ENCODE measurements around the gene KLHL40.
"Not testable (repeated sequence)": the region's sequence is repeated elsewhere in the genome, so short reads cannot be mapped to it uniquely, and the experiment has no call there.

Gene KLHL40

DNA sequence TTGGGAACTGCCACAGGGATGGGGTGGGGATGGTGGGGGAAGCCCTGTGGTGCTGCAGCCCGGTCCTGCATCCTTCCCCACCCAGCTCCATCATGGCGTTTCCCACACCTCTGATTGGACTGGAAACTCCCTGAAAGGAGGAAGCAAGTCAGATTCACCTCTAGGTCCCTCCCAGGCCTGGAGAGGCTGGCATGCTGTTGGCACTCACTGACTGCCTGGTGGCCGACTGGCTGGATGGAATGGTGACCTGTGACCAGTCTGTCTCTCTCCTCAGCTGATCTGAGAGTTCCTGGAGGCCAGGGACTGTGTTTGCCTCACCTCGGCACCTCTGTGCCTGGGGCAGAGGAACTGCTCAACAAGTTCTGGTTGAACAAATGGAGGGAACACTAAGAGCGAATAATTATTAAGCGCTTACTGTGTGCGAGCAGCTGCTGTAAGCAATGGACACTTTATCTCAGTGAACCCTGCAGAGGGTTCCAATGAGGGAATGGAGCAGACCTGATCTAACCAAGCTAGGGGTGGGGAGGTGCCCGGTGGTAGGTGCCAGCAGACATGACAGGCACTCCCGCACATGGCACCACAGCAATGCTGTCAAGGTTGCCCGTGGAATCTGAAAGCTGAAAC lies 20.7 kb downstream of the KLHL40 start:
- no peak for FAIRE-seq

DNA sequence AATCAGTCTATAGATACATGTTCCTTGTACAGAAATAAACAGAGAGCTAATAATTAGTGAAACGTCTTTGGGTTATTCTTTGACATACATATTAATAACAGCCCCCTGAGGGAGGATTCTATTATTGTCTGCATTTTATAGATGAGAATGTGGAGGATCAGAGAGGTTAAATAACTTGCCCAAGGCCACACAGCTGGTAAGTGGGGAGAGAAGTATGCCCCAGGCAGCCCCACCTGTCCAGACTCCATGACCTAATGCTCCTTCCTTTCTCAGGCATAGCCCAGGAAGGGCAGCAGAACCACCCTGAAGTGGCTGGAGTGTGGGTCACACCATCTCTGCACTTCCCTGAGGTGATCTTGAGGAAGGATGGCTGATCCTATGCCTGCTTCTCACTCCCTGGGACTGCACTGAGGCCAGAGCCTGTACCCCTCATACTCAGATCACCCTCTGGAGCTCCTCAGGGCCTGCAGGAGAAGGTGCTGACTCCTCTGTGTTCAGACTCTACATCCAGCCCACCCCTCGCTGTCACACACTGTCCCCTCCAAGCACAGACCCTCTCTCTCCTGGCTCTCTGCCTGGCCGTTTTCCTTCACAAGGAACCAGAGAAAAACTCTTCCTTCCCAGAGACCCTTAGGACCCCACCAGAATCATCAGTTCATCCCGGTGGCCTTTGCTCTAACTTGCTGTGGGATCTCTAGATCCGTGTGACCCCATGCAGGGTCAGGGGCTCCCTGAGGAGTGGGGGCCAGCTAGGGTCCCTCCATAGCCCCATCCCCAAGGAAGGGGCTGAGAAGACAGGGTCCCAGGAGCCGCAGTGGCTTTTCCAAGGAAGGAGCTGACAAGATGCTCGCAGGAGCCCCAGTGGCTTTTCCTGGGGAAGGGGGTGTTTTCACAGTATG lies 21.6 kb downstream of the KLHL40 start:
- FAIRE-seq: no peak

DNA sequence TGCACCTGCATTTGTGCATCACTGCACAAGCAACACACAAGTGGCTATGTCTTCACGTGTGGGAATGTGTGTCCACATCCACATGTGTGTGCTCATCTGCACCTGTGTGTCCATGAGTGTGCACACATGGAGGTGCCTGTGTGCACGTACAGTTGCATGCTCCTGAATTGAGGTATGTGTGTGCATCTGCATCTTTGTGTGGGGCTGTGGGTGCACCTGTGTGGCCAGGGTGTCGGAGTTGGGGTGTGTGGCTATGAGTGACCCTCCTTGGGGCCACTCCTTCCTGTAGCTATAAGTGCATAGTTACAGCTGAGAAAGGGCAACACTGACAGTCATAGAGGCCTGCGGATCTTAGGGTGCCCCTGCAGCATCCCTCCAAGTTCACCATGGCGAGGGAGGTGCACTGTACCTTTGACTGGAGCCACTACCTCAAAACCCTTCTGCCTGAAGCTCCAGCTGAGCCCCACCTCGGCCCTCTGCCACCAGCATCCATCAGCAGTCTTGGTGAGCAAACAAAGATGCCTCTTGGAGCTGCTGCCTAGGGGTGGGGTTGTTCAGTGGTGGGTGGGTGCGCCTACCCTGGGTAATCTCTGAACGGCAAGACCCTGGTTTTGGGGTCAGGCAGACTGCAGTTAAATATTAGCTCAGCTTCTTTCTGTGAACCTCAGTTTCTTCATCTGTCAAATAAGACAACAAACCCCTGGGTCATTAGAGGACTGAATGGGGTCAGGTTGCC lies 22.5 kb downstream of the KLHL40 start:
- FAIRE-seq: no peak

DNA sequence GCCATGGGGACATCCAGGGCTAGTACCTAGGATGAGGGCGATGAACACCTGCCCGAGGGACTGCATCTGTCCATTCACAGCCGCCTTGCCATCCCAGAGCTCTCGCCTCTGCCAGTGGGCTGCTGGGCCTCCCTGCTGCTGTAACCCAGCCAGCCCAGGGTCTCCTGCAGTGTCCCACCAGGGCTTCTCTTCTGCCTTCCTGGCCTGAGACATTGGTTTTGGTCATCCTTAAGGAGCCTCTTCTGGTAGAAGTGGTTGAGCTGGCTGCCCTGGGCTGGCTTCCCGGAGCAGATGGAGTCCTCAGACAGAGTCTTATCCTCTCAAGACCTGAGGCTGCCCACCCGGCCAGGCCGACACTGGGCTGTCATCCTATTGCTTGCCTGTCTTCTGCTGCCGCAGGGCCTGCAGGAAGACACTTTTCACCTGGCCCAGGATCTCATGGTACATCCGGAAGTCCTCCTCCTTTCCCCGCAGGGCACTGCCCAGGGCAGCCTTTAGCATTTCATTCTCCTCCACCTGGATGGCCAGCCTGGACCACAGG lies 23.3 kb downstream of the KLHL40 start:
- no peak for FAIRE-seq

DNA sequence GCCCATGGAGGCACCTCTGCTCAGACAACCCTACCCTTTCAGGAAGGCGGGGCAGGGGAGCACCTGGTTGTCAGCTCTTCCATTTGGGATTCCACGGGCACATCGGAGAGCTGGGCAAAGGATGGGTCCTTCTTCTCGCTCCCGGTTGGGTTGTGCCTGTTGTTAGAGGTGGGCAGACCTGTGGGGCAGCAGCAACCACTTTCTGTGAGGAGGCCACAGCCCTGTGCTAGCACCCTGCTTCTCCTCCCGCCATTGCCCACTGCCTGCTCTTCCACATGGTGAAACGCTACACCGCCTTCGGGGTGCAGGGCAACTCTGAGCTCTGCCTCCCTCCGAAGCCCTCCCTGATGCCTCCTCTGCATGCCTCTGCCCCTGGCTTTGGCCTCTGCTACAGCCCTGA lies 24.3 kb downstream of the KLHL40 start:
- FAIRE-seq: no peak

DNA sequence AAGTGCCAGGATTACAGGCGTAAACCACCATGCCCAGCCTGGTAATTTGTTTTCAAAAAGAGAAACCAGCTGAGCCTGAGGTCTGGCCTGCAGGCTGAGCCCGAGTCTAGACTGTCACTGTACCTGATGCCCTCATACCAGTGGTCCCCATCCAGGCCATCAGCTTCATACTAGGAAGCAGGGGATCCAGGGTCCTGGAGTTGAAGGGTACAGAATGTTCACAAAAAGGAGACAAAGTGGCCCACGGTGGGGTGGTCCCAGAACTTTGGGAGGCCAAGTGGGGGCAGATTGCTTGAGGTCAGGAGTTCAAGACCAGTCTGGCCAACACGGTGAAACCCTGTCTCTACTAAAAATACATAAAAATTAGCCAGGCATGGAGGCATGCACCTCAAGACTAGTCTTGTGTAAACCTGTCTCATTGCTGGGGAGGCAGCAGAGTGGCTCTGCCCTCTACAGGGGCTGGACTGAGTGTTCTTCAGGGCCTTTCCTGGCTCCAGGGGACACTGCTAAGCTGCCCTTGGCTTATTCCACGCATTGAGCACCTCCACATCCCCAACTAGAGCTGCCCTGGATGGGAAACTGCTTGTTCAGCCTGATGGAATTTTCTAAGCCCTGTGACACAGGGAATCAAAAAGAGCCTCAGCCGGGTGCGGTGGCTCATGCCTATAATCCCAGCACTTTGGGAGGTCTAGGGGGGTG lies 25.1 kb downstream of the KLHL40 start:
- FAIRE-seq: no peak

DNA sequence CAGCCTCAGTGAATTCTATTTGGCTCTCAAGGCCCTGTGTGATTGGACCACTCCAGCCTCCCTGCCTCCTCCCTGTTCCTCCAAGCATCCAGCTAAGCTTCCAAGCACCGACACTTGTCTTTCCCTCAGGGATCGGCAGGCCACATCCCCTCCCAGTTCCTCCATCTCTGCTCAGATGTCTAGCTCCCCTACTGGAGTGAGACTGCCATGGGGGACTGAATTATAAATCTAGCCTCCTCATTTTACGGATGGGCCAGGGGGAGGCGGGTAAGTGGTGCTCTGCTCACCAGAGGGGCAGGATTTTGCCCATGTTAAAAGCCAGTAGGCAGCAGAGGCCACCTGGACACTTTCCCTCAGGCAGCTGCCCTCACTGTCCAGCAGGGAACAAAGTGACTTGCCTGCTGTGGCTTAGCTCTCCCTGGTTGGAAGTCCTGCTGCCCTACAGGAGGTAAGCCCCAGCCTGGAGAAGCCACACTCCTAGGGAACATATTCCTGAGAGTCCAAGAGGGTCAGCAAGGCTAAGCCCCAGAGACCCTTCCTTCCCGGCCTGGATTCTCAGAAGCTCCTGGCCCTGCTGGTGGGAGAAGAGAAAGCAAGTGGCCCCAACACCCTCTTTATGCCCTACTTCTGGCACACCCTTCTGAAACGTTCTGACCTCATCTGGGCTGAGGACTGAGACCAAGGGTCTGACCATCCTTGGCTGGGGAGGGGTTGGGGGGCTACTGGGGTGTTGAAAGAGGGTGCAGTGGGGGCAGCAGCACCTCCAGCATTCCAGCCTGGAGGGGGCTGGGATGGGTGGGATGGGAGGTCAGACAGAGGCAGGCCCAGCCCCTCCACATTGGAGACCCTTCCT lies 26.4 kb downstream of the KLHL40 start:
- no peak for FAIRE-seq

DNA sequence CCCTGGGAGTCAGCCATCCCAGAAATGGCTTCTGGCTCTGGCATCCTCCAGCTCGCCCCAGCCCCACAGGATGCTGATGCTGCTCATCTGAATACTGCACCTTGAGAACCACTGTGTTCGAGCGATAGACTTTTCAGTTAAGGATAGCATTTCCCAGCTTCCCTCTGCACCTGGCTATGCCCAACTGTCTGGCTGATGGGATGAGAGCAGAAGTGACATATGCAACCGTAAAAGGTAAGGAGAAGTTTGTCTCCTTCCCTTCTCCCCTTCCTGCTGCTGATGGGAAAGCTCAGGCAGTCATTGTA lies 27.0 kb downstream of the KLHL40 start:
- no peak for FAIRE-seq

DNA sequence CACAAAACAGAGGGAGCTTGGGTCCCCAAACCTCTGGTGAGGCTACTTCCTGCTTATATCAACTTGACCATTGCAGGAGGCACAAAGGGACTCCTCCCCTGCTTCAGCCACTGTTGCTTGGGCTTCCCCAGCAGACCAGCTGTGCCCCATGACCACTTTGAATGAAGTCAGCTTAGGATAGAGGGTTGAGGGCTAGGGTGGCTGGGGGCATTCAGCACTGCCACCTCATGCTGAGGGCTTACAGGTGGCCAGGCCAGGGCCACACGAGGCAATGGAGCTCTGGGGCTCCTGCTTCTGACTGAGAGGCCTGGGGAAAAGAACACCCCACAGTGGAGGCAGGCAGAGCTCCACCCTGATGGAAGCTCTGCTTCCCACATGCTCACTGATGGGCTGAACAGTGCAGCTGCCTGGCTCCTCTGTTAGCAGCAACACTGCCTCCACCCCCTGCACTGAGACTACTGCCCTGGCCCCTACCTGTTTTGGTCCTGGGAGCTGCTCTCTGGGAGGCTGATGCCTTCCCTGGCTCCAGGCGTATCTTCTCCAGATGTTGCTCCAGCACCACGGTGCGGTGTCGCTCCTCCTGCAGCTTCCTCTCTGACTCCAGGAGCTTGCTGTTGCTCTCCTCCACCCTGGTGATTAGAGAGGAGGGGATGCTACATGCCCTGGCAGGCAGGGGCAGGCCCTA lies 27.5 kb downstream of the KLHL40 start:
- no peak for FAIRE-seq

DNA sequence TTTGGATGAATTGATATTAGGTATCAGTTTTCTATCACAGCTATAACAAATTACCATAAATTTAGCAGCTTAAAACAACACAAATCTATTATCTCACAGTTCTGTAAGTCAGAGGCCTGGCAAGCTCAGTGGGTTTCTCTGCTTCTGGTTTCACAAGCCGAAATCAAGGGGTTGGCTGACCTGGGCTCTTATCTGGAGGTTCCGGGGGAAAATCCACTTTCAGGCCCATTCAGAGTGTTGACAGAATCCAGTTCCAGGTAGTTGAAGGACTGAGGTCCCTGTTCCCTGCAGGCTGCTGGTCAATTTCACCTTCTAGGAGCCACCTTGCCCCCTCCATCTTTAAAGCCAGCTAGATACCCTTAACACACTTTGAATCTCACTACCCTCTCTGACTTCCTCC lies 28.4 kb downstream of the KLHL40 start:
- no peak for FAIRE-seq

DNA sequence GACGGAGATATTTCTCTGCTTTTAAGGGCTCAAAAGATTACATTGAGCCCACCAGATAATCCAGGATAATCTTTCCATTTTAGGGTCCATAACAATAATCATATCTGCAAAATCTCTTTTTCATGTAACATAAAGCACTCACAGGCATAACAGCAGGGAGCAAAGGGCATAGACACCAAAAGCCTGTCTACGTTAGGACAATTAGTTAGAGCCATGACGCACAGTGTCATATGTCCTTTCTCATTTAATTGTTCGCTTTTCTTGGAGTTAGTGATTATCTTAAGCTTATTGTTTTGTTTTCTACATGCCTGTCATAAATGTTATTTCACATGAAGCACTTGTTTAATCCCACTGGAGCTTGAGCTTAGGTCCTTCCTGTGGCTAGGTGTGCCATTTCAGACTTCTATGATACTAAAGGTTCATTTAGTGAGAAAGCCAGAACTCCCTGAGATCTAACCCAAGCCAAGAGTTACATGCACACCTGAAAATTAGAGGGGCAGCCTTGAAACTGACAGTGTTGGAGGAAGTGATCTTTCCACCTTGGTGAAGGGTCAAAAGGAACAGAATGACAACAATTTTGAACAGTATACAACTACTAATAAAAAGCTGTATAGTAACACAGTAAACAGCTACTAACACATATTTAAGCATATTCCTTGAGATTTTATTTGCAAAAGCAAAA lies 29.0 kb downstream of the KLHL40 start:
- FAIRE-seq: no peak

DNA sequence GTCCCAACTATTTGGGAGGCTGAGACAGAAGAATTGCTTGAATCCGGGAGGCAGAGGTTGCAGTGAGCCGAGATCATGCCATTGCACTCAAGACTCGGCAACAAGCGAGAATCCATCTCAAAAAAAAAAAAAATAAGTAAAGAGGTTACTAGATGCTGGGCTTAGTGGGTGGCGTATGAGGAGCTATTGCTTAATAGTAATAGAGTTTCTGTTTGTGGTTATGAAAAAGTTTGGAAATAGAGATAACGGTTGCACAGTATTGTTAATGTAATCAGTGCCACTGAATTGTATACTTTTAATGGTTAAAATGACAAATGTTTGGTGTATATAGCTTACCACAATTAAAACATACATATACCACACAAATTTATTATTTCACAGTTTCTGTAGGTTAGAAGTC lies 32.0 kb downstream of the KLHL40 start:
- no peak for FAIRE-seq

DNA sequence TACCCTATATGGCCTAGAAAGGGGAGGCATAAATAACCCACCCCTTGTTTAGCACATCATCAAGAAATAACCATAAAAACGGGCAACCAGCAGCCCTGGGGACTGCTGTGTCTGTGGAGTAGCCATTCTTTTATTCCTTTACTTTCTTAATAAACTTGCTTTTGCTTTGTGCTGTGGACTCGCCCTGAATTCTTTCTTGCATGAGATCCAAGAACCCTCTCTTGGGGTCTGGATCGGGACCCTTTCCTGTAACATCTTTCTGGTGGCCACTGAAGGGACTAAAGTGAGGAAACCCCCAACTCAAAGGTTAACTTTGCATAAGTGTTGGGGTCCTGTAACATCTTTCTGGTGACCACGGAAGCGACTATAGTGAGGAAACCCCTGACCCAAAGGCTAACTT lies 33.0 kb downstream of the KLHL40 start:
- FAIRE-seq: no peak

DNA sequence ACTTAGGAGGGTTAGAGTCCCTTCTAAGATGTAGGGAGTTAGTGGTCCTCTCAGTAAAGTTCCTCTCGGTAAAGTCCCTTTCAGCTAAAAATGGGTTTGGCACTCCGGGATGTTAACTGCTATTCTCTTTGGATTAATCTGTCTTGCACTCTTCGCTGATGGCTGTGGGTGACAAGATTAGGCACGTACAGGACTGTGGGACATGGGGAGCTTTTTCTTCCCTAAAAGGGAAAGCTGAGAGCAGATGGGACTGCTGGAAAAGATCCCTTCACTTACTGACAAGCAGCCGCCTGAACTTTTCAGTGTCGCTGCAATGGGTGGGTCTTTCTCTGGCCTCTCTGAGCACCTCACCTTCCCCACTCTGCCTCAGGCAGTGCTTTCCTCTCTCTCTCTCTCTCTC lies 33.7 kb downstream of the KLHL40 start:
- FAIRE-seq: no peak

DNA sequence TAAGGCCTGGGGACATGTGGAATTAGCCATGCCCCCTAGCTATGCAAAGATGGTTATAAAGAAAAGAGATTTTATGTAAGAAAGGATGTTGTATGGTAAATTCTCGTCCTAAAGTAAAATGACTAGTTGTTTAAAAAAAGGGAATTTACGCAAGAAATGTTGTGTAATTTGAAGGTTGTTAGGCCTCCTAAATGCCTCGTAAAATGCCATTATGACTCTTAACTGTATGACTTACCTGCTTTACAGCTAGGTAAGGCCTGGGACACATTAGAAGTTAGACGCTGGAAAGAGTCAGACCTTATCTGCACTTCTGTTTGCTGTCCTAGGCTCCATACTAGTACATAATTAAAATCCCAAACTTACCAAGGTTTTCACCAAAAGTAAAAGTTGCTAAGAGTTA lies 34.8 kb downstream of the KLHL40 start:
- FAIRE-seq: no peak

DNA sequence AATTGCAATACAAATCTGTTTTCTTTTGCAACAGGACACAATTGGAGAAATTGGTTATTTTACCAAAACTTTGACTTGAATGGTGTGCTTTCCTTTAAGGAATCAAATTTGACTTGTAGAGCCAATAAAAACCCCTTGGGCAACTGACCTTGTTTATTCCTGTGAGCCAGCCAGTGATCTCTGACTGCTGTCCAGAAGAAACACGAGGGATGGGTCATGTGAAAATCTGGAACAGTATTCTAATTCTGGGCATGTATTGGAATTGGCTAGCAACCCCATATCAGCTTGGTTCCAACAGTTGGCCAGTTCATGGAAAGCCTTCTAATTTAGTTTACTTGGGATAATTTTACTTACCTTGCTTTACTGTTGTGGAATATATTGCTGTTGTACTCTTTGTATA lies 36.4 kb downstream of the KLHL40 start:
- FAIRE-seq: no peak

DNA sequence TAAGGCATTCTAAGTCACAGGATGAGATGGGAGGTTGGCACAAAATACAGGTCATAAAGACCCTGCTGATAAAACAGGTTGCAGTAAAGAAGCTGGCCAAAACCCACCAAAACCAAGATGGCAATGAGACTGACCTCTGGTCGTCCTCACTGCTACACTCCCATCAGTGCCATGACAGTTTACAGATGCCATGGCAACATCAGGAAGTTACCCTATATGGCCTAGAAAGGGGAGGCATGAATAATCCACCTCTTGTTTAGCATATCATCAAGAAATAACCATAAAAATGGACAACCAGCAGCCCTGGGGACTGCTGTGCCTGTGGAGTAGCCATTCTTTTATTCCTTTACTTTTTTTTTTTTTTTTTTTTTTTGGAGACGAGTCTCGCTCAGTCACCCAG lies 37.1 kb downstream of the KLHL40 start:
- not testable (repeated sequence) for FAIRE-seq

DNA sequence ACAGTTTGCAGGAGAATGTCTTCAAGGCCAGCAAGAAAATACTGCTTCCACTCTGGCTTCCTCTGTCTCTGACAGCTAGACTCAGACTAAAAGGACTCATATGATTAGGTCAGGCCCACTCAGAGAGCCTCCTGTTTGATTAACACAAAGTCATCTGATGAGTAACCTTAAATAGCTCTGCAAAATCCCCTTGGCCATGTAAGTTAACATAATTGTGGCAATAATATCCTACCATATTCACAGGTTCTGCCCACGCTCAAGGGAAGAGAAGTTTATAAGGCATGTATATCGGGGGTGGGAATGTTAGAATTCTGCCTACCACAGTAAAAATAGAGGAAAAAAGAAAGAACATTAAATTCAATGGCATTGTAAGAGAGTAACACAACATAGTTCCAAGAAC lies 37.9 kb downstream of the KLHL40 start:
- FAIRE-seq: no peak

DNA sequence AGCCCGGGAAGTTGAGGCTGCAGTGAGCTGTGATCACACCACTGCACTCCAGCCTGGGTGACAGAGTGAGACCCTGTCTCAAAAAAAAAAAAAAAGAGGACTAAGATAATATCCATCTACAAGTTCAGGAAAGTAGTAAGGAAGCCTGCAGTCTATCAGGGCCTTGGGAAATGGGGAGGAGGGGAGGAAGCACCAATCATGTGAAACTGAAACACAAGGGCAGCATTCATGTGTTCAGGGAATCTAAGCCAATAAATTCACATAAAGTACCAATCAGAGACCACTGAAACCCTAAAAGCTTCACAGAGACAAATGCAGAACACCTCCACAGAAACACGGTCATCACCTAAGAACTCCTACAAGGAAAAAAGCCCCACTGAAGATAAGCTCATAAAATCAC lies 40.1 kb downstream of the KLHL40 start:
- no peak for FAIRE-seq

DNA sequence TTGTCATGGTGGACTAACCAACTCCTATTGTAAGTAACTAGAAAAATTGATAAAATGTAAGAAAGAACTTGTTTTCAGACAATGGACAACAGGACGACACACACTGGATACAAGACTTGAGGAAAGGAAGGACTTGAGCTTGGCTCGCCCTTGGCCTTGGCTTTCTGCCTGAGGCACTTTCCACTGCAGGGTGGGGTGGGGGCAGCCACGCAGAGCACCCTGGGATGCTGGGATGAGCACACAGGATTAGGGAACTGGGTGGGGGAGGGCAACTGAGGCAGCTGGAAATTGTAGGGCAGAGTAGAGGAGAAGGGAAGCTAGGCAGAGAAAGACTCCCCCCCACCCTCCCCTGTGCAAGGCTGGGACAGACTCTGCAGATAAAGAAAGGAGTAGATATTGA lies 42.7 kb downstream of the KLHL40 start:
- FAIRE-seq: no peak

All from islet of Langerhans (tissue), 1 donor.